HG02840 (cell line): Measurements from ENCODE around the gene CTDP1.
"Not testable (repeated sequence)": the region's sequence is repeated elsewhere in the genome, so short reads cannot be mapped to it uniquely, and the experiment has no call there.

ENCODE experiments used
- ATAC-seq: cut with Tn5 transposase; IDR thresholded peaks from one replicate; pipeline ENCODE4 v1.9.1; 2021; ENCODE audit warnings: mild to moderate bottlenecking, moderate library complexity, moderate number of reproducible peaks; ENCODE audit not compliant: unreplicated experiment, low FRiP score

The CTDP1 gene

GRCh38 chr18:79718878-79719477 lies 39.4 kb downstream of the CTDP1 start:
- ATAC-seq = no peak

DNA sequence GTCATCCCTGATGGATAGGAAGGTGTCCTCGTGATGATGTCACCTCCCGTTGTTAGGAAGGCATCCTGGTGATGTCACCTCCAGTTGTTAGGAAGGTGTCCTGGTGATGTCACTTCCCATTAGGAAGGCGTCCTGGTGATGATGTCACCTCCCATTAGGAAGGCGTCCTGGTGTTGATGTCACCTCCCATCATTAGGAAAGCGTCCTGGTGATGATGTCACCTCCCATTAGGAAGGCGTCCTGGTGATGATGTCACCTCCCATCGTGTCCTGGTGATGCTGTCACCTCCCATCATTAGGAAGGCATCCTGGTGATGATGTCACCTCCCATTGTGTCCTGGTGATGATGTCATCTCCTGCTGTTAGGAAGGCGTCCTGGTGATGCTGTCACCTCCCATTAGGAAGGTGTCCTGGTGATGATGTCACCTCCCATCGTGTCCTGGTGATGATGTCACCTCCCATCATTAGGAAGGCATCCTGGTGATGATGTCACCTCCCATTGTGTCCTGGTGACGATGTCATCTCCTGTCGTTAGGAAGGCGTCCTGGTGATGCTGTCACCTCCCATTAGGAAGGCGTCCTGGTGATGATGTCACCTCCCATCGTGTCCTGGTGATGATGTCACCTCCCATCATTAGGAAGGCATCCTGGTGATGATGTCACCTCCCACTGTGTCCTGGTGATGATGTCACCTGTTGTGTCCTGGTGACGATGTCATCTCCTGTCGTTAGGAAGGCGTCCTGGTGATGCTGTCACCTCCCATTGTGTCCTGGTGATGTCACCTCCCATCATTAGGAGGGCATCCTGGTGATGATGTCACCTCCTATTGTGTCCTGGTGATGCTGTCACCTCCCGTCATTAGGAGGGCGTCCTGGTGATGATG lies 40.1 kb downstream of the CTDP1 start:
- ATAC-seq = not testable (repeated sequence)

DNA sequence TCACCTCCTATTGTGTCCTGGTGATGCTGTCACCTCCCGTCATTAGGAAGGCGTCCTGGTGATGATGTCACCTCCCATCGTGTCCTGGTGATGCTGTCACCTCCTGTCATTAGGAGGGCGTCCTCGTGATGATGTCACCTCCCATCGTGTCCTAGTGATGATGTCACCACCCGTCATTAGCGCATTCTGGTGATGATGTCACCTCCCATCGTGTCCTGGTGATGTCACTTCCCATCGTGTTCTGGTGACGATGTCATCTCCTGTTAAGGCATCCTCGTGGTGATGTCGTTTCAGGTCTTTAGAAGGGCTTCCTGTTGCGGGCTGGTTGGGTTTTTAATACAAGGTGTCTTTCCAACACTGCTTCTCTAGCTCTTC lies 40.7 kb downstream of the CTDP1 start:
- no peak for ATAC-seq

GRCh38 chr18:79723036-79723435 lies 43.4 kb downstream of the CTDP1 start:
- no peak for ATAC-seq

GRCh38 chr18:79723628-79724027 lies 44.0 kb downstream of the CTDP1 start:
- ATAC-seq = no peak

- no peak for ATAC-seq
Measured at GRCh38 chr18:79724299-79725080, 44.9 kb downstream of the CTDP1 start.

DNA sequence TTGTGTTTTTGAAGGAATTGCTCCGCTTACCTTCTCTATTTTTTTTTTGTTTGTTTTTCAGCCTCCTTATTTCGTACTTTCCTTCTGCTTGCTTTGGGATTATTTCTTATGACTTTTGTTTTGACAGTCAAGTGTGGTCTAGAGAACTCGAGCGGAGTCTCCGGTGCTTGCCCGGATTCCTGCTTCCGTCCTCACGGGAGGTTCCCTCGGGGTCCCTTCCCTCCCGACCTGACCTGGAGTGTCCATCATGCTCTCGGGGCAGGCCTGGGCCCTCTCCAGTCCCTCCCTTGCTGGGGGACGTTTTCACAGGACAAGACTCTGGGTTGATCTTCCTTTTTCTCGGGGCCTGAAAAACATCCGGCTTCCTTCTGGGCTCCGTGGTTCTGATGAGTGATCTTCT lies 45.9 kb downstream of the CTDP1 start:
- ATAC-seq = no peak

DNA sequence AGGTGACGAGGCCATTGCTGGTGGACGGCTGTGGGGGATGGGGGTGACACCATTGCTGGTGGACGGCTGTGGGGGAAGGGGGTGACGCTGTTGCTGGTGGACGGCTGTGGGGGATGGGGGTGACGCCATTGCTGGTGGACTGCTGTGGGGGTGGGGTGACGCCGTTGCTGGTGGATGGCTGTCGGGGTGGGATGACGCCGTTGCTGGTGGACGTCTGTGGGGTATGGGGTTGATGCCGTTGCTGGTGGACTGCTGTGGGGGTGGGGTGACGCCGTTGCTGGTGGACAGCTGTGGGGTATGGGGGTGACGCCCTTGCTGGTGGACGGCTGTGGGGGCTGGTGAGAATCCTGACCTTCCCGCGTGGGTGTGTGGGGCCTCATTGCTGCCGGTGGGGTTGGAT lies 47.1 kb downstream of the CTDP1 start:
- ATAC-seq = no peak

- ATAC-seq = no peak
Measured at GRCh38 chr18:79727211-79727610, 47.6 kb downstream of the CTDP1 start.

DNA sequence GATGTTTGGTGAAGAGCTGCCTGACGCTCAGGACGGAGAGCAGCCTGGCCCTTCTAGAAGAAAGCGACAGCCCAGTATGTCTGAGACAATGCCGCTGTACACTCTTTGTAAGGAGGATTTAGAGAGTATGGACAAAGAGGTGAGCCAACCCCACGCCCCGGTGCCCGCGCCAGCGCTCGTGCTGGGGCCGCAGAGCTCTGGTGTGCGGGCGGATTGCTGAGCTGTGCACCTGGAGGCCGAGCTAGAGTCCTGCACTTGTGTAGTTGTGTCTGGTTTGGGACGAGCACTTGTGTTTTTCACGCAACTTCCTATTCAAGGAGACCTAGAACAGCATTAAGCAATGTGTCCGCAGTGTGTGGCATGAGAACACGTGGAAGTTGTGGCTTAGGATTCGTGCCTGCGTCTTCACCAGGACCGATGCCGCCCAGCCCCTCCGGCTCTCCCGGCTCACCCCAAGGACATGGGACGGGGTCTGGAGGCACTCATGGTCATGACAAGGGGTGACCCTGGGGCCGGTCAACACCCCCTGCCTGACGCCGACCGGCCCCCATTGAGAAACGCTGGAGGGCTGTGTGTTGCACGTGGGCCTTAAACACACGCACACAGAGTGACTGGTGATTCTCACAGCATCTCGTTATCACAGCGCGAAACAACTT lies 49.5 kb downstream of the CTDP1 start:
- no peak for ATAC-seq

GRCh38 chr18:79729611-79730010 lies 50.0 kb downstream of the CTDP1 start:
- ATAC-seq = no peak

DNA sequence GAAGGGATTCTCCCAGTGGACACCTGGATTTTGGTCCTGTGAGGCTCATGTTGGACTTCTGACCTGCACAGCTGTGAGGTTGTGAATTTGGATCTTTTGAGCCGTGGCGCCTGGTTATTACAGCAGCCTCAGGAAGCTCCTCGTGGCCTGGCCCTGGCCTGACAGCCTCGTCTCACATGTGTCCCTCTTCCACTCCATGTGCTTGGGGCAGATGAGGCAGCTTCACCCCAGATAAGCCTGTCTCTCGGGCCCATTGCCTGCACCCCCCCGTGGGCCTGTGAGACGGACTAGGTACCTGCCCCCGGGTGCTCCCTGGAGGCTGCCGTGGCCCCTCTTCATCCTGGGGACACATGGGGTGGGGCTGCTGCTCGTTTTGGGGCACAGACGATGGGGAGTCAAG lies 51.2 kb downstream of the CTDP1 start:
- ATAC-seq = no peak

- ATAC-seq = not testable (repeated sequence)
Measured at GRCh38 chr18:79731881-79732720, 52.5 kb downstream of the CTDP1 start.

GRCh38 chr18:79732721-79733025 lies 53.1 kb downstream of the CTDP1 start:
- ATAC-seq = no peak

GRCh38 chr18:79733135-79733701 lies 53.6 kb downstream of the CTDP1 start:
- ATAC-seq = no peak

- no peak for ATAC-seq
Measured at GRCh38 chr18:79733986-79734770, 54.6 kb downstream of the CTDP1 start.

GRCh38 chr18:79735071-79735980 lies 55.7 kb downstream of the CTDP1 start:
- ATAC-seq = no peak

GRCh38 chr18:79736230-79736629 lies 56.6 kb downstream of the CTDP1 start:
- no peak for ATAC-seq
